ENCODE results near the gene LRRFIP1. TPM values are rescaled to one million over a fixed set of nuclear protein-coding genes. Genes with fewer than 3 reads are reported as not detected.

LRRFIP1 gene
- total and polyA plus RNA-seq, 8 donors: 104 to 160 (median 122) TPM

DNA sequence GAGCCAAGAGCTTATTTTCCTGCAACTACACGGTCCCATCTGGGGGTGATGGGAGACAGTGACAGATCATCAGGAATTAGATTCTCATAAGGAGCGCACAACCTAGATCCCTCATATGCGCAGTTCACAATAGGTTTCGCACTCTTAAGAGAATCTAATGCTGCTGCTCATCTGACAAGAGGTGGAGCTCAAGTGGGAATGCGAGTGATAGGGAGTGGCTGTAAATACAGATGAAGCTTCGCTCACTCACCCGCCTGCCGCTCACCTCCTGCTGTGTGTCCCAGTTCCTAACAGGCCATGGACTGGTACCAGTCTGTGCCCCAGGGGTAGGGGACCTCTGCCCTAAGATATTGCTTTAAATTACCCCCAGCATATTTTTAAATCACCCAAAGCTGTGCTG is 10.8 kb downstream of the LRRFIP1 start:
- no peak for ATAC-seq
- Histone ChIP-seq H3K9me3 (no peaks in the 10 kb centered on the region), H3K4me1 (peaks cover 0 to 6% of the 10 kb centered on the region in 2 donors), H3K27me3 (no peaks in the 10 kb centered on the region), H3K27ac (no peak overlapping the region), H3K4me3 (no peak overlapping the region), H3K36me3 (no peaks in the 10 kb centered on the region)
- no peak for TF ChIP-seq CTCF (IDR thresholded peaks at IDR 0.05)
- DNase-seq: no peak
- intact Hi-C loops (cut with DNase I): no loop called here

GRCh38 chr2:237639052-237639835 is 11.9 kb downstream of the LRRFIP1 start:
- Histone ChIP-seq H3K4me1 (peaks cover 0 to 6% of the 10 kb centered on the region in 2 donors), H3K9me3 (no peaks in the 10 kb centered on the region), H3K4me3 (no peak overlapping the region), H3K27me3 (no peaks in the 10 kb centered on the region), H3K36me3 (no peaks in the 10 kb centered on the region), H3K27ac (no peak overlapping the region)
- ATAC-seq (no peak), DNase-seq (no peak)
- no peak for TF ChIP-seq CTCF (IDR thresholded peaks at IDR 0.05)
- intact Hi-C loops (cut with DNase I): no loop called here

DNA sequence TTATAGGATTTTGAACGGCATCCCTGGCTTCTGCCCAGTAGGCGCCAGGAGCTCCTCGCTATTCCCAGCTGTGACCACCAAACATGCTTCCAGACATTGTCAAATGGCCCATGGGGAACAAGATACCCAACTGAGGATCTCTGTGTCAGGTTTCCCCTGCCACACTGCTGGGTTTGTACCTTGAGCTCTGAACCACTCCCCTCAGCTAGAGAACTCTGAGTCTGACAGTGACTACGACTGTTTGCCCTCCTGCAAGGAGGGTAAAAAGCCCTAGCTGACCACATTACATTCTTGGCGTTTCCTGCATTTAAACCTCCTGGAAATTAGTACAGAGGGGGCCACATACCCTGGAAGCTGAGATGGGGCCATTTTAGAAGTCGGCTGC is 12.4 kb downstream of the LRRFIP1 start:
- intact Hi-C loops (cut with DNase I): no loop called here
- ATAC-seq: no peak
- DNase-seq: no peak
- Histone ChIP-seq H3K4me1 (peaks cover 0 to 6% of the 10 kb centered on the region in 2 donors), H3K9me3 (no peaks in the 10 kb centered on the region), H3K36me3 (peaks cover 0 to 2% of the 10 kb centered on the region in 2 donors), H3K27ac (no peak overlapping the region), H3K4me3 (no peak overlapping the region), H3K27me3 (no peaks in the 10 kb centered on the region)
- TF ChIP-seq CTCF (IDR thresholded peaks at IDR 0.05): no peak

DNA sequence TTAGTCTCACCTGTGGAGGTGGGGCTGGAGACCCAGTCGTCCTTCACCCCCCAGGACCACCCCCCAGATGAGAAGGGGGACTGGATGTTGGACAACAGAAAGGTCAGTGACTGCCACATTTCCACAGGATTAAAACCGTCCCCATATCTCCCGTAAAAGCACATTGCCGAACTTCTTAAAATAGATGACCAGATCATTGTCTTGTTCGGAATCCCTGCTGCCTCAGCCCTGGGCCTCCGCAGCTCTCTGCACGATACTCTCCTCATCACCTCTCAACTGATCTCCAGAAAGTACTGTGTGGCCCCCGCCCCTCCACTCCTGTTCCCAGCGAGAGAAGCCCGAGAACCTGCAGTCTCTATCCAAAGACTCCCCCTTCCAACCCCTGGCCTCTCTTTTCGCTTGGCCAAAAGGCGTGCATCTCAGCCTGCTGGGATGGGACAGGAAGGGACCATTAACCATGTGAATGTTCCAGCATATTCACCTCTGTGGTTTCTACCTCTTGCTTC is 13.2 kb downstream of the LRRFIP1 start:
- no peak for DNase-seq
- Histone ChIP-seq H3K27me3 (no peaks in the 10 kb centered on the region), H3K9me3 (no peaks in the 10 kb centered on the region), H3K4me3 (no peak overlapping the region), H3K27ac (no peak overlapping the region), H3K4me1 (peaks cover 0 to 6% of the 10 kb centered on the region in 2 donors), H3K36me3 (peaks cover 0 to 9% of the 10 kb centered on the region in 2 donors)
- intact Hi-C loops (cut with DNase I): no loop called here
- ATAC-seq: no peak
- TF ChIP-seq CTCF (IDR thresholded peaks at IDR 0.05): no peak

- no peaks in the 10 kb centered on the region for H3K27me3 ChIP-seq
- ATAC-seq: no peak
- DNase-seq: no peak
- no peak for TF ChIP-seq CTCF (IDR thresholded peaks at IDR 0.05)
- intact Hi-C loops (cut with DNase I): no loop called here
- no peaks in the 10 kb centered on the region for H3K4me1 ChIP-seq
- H3K36me3 ChIP-seq: peaks cover 0 to 9% of the 10 kb centered on the region in 2 donors
- H3K9me3 ChIP-seq: no peaks in the 10 kb centered on the region
- H3K27ac ChIP-seq: no peak overlapping the region
- no peak overlapping the region for H3K4me3 ChIP-seq
Observed at GRCh38 chr2:237642038-237642734, 14.8 kb downstream of the LRRFIP1 start.
